ENCODE results near the gene ACVR1B. TPM values are rescaled to one million over a fixed set of nuclear protein-coding genes. Genes with fewer than 3 reads are reported as not detected.

Gene ACVR1B
- total and polyA plus RNA-seq, 2 donors (not counting 3 experiments of a cell fraction or from before 2014, with no cell fraction given), result 29.0 to 33.7 TPM

DNA sequence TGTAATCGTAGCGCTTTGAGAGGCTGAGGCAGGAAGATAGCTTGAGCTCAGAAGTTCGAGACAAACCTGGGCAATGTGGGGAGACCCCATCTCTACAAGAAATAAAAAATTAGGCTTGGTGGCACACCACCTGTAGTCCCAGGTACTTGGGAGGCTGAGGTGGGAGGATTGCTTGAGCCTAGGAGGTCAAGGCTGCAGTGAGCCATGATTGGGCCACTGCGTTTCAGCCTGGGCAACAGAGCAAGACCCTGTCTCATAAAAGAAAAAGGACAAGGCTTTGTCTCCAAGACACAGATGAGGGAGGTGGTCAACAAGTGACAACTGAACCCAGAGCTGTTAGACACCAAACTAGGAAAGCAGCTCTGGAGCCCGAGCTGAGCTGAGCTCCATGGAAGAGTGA lies 40.7 kb downstream of the ACVR1B start:
- Histone ChIP-seq H2AFZ (ENCODE audit: low read depth, low read length) (no peak overlapping the region), H3K27ac (ENCODE audit: insufficient read depth, low read depth, low read length) (no peak overlapping the region), H3K9ac (replicated peaks; ENCODE audit: extremely low read depth, insufficient read depth, low read length) (no peak overlapping the region), H3K4me3 (replicated peaks in 1 of 3; ENCODE audit: insufficient read depth in 1 of 3, low read depth in 1 of 3, low read length in 3 of 3) (no peak overlapping the region), H3K4me1 (ENCODE audit: control insufficient read depth, extremely low read depth, insufficient read depth, low read length) (no peaks in the 10 kb centered on the region), H4K20me1 (replicated peaks; ENCODE audit: control insufficient read depth, extremely low read depth, insufficient read depth, low read length) (no peaks in the 10 kb centered on the region), H3K36me3 (ENCODE audit: control insufficient read depth in 2 of 2, extremely low read depth in 1 of 2, insufficient read depth in 2 of 2, low read length in 2 of 2) (peaks cover 21 to 34% of the 10 kb centered on the region in 2 experiments), H3K9me1 (replicated peaks; ENCODE audit: control insufficient read depth, extremely low read depth, insufficient read depth, low read length) (no peaks in the 10 kb centered on the region), H3K4me2 (ENCODE audit: insufficient read depth, low read length) (no peak overlapping the region), H3K79me2 (ENCODE audit: control insufficient read depth, insufficient read depth, low read length) (peaks cover 4% of the 10 kb centered on the region), H3K27me3 (ENCODE audit: control insufficient read depth in 2 of 2, insufficient read depth in 2 of 2, low read length in 2 of 2) (no peaks in the 10 kb centered on the region), H3K9me3 (replicated peaks; ENCODE audit: control insufficient read depth, insufficient read depth, low read length) (no peaks in the 10 kb centered on the region)
- no peak for FAIRE-seq
- no TSS peak for BruUV-seq (replicated peaks)
- no peak for DNase-seq (ENCODE audit: low read depth, low spot score)
- intact Hi-C loops (cut with micrococcal nuclease), result no loop called here
- TF ChIP-seq POLR2AphosphoS5 (IDR thresholded peaks at IDR 0.05; ENCODE audit: insufficient read depth, low read depth, low read length), result no peak
- no peak for TF ChIP-seq JUN (IDR thresholded peaks at IDR 0.05; ENCODE audit: borderline replicate concordance, insufficient read depth, insufficient read length, low read depth)
- no peak for TF ChIP-seq POLR2A (IDR thresholded peaks at IDR 0.05; ENCODE audit: low read depth, low read length)
- no peak for TF ChIP-seq MYC (IDR thresholded peaks at IDR 0.05; ENCODE audit: low read depth, low read length)
- no peak for TF ChIP-seq FOS (IDR thresholded peaks at IDR 0.05; ENCODE audit: borderline replicate concordance, insufficient read depth, low read length)
- TF ChIP-seq, protein P1, sequence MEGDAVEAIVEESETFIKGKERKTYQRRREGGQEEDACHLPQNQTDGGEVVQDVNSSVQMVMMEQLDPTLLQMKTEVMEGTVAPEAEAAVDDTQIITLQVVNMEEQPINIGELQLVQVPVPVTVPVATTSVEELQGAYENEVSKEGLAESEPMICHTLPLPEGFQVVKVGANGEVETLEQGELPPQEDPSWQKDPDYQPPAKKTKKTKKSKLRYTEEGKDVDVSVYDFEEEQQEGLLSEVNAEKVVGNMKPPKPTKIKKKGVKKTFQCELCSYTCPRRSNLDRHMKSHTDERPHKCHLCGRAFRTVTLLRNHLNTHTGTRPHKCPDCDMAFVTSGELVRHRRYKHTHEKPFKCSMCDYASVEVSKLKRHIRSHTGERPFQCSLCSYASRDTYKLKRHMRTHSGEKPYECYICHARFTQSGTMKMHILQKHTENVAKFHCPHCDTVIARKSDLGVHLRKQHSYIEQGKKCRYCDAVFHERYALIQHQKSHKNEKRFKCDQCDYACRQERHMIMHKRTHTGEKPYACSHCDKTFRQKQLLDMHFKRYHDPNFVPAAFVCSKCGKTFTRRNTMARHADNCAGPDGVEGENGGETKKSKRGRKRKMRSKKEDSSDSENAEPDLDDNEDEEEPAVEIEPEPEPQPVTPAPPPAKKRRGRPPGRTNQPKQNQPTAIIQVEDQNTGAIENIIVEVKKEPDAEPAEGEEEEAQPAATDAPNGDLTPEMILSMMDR (IDR thresholded peaks at IDR 0.05; ENCODE audit: extremely low read depth in 1 of 2, insufficient read depth in 1 of 2, low read depth in 1 of 2, low read length in 2 of 2), result no peak
- no peak for TF ChIP-seq GATA2 (IDR thresholded peaks at IDR 0.05; ENCODE audit: insufficient read depth, insufficient read length, low read depth, low read length)
- TF ChIP-seq, protein P2, sequence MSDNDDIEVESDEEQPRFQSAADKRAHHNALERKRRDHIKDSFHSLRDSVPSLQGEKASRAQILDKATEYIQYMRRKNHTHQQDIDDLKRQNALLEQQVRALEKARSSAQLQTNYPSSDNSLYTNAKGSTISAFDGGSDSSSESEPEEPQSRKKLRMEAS (IDR thresholded peaks at IDR 0.05; ENCODE audit: insufficient read depth, insufficient read length), result no peak
- TF ChIP-seq EZH2 (IDR thresholded peaks at IDR 0.05; ENCODE audit: borderline replicate concordance, low read depth, low read length, severe bottlenecking), result no peak
- ChIA-PET POLR2A (interaction anchor here (1.6 to 2.2 kb wide), 2 partner anchors 14 to 15 kb away, joined by 4 to 7 read pairs; partner anchors contain the start of gene TAMALIN), CTCF (interaction anchor here (0.7 to 3.6 kb wide), 9 partner anchors 9 to 107 kb away, joined by 3 to 84 read pairs (median 6); partner anchors contain the start of gene ACVRL1)
- dilution Hi-C loops (cut with MboI; ENCODE audit: extremely low pct_ligation_motif_present, low sequenced_read_pairs), result no loop called here
